ENCODE data around the gene GPR39. TPM values are rescaled to one million over a fixed set of nuclear protein-coding genes. Genes with fewer than 3 reads are reported as not detected.

The GPR39 gene
- total RNA-seq, 1 donor from 2014 or later: 0.20 TPM

DNA sequence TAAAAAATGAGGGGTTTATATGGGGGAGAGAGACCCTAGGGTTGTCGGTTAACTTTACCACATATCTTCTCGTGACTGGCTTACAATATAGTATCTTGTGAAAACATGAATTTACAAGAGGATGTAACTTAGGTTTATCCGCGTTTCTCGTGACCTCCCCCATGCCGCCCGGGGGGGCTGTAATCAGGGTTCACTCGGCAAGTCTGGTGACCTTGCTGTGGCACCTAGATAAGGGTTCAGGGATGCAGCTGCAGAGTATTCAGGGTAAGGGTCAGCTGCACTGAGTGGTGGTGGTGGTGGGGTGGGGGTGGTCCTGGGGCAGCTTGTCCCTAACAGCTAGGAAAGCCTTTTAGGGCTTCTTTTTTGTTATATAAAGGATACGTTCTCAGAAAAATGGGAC is 141.1 kb downstream of the GPR39 start:
- Mint-ChIP-seq H3K27ac (ENCODE audit: unreplicated experiment) (no peak overlapping the region), H3K36me3 (ENCODE audit: low read depth) (no peaks in the 10 kb centered on the region), H3K4me1 (ENCODE audit: low read depth) (no peaks in the 10 kb centered on the region), H3K4me3 (ENCODE audit: unreplicated experiment) (no peak overlapping the region), H3K9me3 (ENCODE audit: low read depth) (no peaks in the 10 kb centered on the region), H3K27me3 (ENCODE audit: low read depth) (peaks cover 12% of the 10 kb centered on the region)
- DNase-seq (ENCODE audit: low spot score): no peak
- TF ChIP-seq, protein P1, sequence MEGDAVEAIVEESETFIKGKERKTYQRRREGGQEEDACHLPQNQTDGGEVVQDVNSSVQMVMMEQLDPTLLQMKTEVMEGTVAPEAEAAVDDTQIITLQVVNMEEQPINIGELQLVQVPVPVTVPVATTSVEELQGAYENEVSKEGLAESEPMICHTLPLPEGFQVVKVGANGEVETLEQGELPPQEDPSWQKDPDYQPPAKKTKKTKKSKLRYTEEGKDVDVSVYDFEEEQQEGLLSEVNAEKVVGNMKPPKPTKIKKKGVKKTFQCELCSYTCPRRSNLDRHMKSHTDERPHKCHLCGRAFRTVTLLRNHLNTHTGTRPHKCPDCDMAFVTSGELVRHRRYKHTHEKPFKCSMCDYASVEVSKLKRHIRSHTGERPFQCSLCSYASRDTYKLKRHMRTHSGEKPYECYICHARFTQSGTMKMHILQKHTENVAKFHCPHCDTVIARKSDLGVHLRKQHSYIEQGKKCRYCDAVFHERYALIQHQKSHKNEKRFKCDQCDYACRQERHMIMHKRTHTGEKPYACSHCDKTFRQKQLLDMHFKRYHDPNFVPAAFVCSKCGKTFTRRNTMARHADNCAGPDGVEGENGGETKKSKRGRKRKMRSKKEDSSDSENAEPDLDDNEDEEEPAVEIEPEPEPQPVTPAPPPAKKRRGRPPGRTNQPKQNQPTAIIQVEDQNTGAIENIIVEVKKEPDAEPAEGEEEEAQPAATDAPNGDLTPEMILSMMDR (IDR thresholded peaks at IDR 0.05): no peak

DNA sequence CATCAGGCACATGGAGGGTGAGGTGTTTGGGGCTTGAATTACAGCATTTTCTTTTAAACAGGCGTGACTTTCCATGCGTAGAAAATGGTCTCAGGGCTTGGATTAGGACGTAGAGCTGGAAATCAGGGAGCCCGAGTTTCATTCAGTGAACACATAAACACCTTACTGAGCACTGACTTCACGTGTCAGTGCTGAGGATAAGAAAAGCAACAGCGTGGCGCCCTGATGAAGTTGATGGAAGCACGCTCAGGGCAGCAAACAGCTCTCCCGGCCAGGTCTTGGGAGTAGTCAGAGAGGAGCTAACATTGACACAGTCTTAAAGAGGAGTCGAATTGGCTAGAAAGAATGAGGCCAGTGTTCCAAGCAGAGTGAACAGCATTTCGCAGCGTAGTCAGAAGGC is 142.7 kb downstream of the GPR39 start:
- H3K4me3 Mint-ChIP-seq (ENCODE audit: unreplicated experiment): no peak overlapping the region
- H3K27me3 Mint-ChIP-seq (ENCODE audit: low read depth): peaks cover 12% of the 10 kb centered on the region
- no peak for DNase-seq (ENCODE audit: low spot score)

DNA sequence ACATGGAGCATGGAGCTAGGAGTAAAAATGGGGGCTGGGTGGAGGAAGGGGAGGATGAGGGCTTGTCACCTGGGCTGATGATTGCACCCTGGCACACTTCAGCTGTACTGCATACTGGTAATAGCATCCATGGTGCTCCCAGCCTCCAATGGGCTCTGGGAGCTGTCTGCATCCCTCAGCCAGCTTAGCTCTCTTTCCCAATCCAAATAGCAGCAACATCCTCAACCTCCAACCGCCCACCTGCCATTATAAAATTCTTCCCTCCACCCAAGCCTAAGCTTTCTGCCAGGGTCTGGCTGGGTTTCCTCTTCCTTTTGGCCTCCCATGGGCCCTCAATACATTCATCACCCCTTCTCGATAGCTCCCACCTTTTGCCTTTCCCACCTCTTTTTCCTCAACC is 143.3 kb downstream of the GPR39 start:
- Mint-ChIP-seq H3K4me3 (ENCODE audit: unreplicated experiment) (no peak overlapping the region), H3K9me3 (ENCODE audit: low read depth) (no peaks in the 10 kb centered on the region), H3K27me3 (ENCODE audit: low read depth) (peaks cover 12% of the 10 kb centered on the region), H3K27ac (ENCODE audit: unreplicated experiment) (no peak overlapping the region), H3K36me3 (ENCODE audit: low read depth) (no peaks in the 10 kb centered on the region), H3K4me1 (ENCODE audit: low read depth) (no peaks in the 10 kb centered on the region)
- DNase-seq (ENCODE audit: low spot score): no peak
- TF ChIP-seq, protein P1 (IDR thresholded peaks at IDR 0.05): no peak

More for the DNA sequence above, 142.7 kb downstream of the GPR39 start:
- H3K36me3 Mint-ChIP-seq (ENCODE audit: low read depth): no peaks in the 10 kb centered on the region
- TF ChIP-seq, protein P1 (IDR thresholded peaks at IDR 0.05): no peak
- no peak overlapping the region for H3K27ac Mint-ChIP-seq (ENCODE audit: unreplicated experiment)
- no peaks in the 10 kb centered on the region for H3K9me3 Mint-ChIP-seq (ENCODE audit: low read depth)
- H3K4me1 Mint-ChIP-seq (ENCODE audit: low read depth): no peaks in the 10 kb centered on the region

DNA sequence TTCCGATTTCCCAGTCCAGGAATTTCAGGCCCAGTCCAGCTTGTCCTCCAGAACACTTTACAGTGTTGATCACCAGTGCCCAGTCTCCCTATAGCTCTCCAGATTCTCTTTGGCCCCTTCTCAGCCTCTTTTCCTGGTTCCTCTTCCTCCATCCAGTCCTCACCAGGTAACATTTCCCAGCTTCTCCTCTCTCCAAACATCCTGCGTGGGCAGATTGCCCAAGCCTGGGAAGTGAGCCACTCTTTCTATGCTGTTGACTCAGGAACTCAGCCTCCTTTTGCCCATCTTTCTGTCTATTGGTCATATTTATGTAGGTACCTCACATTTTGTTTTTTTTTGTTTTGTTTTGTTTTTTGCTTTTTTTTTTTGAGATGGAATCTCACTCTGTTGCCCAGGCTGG is 144.0 kb downstream of the GPR39 start:
- Mint-ChIP-seq H3K36me3 (ENCODE audit: low read depth) (no peaks in the 10 kb centered on the region), H3K4me3 (ENCODE audit: unreplicated experiment) (no peak overlapping the region), H3K27ac (ENCODE audit: unreplicated experiment) (no peak overlapping the region), H3K9me3 (ENCODE audit: low read depth) (no peaks in the 10 kb centered on the region), H3K4me1 (ENCODE audit: low read depth) (no peaks in the 10 kb centered on the region), H3K27me3 (ENCODE audit: low read depth) (peaks cover 12% of the 10 kb centered on the region)
- no peak for DNase-seq (ENCODE audit: low spot score)
- TF ChIP-seq, protein P1 (IDR thresholded peaks at IDR 0.05): no peak

DNA sequence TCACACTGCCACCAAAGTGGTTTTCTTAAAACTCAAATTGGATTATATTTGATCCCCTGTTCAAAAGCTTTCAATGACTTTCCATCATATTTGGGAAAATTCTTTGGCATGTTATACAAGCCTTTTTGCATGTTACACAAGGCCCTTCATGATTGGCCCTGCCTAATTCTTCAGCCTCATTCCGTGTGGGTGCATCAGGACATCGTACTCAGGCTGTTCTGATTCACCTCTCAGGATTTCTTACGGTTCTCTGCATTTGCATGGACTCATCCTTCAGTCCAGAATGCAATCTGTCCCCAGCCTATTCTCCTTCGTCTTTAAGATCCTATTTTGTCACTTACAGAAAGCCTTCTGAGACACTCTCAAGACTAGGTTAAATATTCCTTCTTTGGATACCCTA is 145.6 kb downstream of the GPR39 start:
- no peak for DNase-seq (ENCODE audit: low spot score)
- no peaks in the 10 kb centered on the region for H3K4me1 Mint-ChIP-seq (ENCODE audit: low read depth)
- H3K36me3 Mint-ChIP-seq (ENCODE audit: low read depth): no peaks in the 10 kb centered on the region
- no peak overlapping the region for H3K27ac Mint-ChIP-seq (ENCODE audit: unreplicated experiment)
- peaks cover 3% of the 10 kb centered on the region for H3K9me3 Mint-ChIP-seq (ENCODE audit: low read depth)
- TF ChIP-seq, protein P1 (IDR thresholded peaks at IDR 0.05): no peak
- peaks cover 12% of the 10 kb centered on the region for H3K27me3 Mint-ChIP-seq (ENCODE audit: low read depth)
- H3K4me3 Mint-ChIP-seq (ENCODE audit: unreplicated experiment): no peak overlapping the region
